Measurements from ENCODE around the gene DENND1A.
"Not testable (repeated sequence)": the region's sequence is repeated elsewhere in the genome, so short reads cannot be mapped to it uniquely, and the experiment has no call there.

DENND1A gene

DNA sequence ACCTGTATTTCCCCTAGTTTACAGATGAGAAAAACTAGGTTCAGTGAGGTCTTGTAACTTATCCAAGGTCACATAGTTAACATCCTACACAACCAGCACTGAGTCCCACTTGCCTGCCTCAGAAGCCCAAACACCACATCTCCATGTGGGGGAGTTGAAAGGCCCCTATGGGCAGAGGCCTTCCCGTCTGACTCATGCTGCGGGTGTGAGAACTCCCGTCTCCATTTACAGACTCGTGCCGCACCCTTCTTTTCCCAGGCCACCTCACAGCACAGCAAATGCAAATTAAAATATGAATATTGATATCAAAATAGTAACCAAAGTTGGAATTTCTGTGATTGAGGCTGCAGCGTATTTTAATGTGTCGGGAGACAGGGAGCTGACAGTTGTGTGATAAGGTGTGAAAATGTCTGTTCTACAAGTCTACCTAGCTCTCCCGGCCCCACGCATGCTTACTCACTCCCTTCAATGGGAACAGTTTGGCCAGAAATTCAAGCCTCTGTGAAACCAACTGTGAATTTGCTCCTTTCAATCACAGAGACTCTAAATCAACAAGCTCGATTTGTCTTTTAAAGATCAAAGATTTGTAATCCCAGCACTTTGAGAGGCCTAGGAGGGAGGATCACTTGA, 483.8 kb downstream of the DENND1A start:
- DNase-seq = no peak

DNA sequence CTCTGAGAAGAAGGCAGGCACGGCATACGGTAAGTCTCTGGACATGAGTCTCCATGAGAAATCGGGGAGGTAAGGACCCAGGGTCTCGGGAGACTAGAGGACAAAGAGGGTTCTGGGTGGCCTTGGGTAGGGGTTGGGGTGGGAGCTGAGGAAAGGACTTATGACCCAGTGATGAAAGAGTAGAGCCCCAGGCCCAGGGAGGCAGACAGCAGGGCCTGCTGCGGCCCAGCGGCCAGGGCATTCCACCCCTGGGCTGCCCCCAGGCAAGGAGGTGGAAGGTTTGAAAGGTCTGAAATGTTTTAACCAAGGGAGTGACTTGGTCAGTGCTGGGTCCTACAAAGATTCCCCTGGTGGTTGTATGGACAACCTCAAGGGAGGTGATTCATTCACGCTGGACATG, 484.8 kb downstream of the DENND1A start:
- no peak for DNase-seq

DNA sequence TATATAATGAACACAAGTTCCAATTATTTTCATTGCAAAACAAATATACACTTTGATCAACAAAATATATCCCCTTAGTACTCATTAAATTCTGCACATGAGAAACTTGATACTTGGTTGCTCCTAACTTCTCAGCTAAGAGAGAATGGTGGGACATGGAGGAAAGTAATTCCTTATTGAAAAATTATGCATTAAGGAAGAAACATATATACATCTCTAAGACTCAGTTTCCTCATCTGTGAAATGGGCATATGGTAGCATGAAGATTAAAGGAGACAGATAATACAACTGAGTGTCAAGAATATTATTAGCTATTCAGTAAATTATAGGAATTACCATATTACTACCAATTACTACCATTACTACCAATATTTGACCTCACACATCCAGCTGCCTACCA, 488.2 kb downstream of the DENND1A start:
- no peak for DNase-seq

DNA sequence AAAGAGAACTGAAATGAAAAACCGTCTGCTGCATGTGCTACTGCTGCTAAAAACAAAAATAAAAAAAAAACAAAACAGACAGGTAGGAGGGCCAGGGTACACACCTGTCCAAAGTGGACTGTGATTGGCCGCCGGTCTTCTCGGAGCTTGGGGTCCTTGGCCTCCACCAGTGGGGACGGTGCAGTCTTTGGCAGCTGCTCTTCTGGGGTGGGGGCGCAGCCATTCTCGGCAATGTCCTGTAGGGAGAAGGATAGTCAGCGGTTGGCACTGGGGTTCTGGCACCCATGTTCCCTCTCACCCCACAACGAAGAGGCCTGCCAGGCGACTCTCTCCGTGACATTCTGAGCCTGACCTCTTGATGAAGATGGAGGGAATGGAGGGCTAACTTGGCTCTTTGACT, 489.7 kb downstream of the DENND1A start:
- no peak for DNase-seq

DNA sequence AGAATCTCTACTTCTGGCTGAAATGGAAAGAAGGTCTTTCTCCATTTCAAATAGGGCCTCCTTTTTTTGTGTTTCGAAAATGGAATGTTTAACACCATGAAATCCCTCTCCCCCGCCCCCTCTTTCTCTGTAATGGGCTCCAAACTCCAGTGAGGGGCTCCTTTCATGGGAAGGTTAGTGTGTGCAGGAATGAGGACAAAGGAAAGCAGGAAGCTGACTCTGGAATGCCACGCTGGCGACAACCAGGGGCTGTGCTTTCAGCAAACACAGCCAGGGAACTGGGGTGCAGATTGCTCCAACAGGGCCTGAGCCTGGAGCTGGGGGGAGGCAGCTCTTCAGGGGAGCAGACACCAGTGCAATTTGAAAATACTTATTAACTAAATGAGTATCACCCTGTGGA, 491.1 kb downstream of the DENND1A start:
- no peak for DNase-seq

DNA sequence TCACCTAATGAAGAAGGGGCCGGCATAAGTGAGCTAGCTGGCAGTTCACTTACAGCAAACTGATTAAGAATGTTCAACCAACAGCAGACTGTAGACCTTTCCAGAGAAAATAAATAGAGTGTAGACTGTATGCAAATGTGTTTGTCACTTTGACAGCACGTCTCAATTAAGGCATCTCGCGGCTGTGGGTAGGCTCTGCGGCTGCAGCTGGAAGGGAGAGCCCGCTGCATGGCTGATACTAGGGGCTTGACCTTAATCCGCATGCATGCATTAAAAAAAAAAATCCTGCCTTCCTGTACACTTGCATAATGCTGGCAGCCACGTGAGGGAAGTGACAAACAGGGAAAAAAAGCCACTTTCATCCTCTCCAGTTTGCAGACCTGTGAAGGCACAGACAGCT, 491.6 kb downstream of the DENND1A start:
- DNase-seq = no peak

DNA sequence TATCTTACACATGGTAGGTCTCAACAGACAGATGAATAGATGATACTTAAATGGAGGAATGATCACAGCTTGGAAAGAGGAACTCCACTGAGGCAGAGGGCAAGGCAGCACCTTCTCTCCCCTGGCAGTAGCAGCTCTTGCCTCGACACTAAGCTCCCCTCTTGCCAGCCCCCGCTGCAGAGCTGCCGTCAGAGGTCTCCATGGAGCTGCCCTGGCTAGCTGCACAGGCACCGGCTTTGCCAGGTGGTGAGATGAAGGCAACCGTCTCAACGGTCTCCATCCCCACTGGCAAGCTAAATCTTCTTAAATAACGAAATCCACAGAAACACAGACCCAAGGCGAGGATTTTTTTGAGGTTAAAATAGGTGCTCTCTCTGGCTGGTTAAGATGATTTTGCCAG, 492.7 kb downstream of the DENND1A start:
- DNase-seq = no peak

DNA sequence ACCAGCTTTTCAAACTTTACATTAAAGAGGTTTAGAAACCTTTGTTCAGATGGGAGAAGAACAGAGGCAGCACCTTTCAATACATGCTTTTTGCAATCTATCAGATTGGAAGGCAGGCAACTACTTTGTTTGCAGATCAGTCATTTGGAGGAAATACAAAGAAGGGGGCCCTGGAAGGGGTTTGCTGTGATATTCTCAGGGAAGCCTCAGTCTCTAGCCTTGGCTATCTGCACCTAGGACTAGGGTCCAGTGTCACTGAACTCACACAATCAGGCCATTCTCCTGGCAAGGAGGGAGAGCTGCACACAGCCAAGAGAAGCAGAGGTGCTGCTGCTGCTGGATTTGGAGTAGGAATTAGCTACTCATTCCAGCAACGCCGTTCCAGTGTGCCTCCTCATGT, 494.5 kb downstream of the DENND1A start:
- no peak for DNase-seq

DNA sequence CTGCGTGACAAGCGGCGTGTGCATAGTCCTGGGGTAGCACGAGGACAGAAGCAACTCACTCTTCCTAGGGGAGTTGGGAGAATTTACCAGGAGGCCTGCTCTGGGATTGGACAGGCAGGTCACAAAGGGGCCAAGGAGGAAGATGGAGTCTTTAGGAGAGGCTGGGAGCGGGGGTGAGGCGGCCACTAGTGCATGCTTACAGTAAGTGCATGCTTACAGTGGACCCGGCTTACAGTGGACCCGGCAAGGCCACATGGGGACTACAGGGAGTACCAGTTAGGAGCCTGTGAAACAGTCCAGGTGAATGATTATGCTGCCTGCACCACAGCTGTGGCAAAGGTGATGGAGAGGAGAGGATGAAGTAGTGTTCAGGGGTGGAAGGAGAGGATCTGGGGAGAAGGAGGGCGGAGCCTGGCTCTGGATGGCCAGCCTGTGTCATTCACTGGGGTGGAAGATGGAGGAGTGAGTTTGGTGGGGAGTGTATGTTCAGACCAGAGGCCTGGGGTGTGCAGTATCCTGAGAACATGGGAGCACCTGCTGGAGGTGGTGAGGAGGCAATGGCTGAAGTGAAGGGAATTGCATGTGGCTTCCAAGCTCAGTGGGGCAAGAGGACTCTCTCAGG, 495.2 kb downstream of the DENND1A start:
- DNase-seq = no peak

DNA sequence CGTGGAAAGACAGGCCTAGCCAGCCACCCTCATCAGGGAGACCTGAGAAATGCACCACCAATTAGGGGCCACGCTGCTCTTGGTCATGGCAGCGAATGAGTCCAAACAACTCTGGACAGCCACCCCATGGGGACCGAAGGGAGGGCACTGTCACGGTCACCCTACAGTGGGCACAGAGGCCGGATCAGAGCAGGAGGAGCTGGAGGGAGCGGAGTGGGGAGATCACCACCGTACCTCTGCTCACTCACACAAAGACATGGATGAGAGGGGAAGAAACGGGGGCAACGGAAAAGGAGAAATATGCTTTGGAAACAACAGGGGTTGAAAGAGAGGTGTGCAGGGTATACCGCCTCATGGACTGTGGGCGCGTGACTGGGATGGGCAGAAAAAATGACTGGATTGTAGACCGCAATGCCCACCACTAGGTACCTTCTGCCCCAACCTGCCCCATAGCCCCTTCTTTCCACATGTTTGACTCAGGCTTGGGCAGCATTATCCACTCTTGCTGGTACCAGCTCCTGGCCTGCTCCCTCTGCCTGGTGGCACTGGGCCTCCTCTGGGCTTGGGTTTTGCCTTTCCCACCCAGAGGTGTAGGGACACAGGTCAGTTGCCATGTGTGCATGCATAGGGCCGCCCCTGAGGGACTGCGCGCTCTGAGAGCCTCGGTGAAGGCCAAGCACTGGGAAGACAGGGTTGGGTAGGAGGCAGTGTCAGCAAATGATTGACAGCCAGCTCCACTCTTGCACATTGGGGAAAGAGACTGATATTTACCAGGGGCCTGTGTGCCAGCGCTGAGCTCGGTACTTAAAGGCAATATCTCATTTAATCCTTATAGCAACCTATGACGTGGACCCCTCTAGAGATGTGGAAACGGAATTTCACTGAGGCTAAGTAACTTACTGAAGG, 497.3 kb downstream of the DENND1A start:
- no peak for DNase-seq

DNA sequence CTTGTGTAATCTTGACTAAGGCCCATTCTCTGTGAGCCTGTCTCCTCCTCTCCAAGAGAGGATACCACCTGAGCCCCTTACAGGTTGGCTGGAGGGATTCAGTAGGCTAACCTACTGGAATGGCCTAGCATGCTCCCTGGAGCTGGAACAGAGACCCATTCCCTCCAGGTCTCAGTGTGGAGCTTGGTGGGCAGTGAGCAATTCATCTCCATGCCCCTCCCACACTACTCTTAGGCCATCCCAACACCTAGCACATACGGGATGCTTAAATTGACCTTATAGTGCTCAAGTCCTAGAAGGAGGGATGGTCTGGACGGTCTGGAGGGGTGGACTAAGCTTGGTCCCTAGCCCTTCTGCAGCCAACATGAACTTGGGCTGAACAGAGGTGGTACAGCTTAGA, 498.3 kb downstream of the DENND1A start:
- no peak for DNase-seq

DNA sequence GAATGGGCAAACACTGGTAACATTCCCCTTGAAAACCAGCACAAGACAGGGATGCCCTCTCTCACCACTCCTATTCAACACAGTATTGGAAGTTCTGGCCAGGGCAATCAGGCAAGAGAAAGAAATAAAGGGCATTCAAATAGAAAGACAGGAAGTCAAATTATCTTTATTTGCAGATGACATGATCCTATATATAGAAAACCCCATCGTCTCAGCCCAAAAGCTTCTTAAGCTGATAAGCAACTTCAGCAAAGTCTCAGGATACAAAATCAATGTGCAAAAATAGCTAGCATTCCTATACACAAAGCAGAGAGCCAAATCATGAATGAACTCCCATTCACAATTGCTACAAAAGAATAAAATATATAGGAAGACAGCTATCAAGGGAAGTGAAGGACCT, 501.5 kb downstream of the DENND1A start:
- not testable (repeated sequence) for DNase-seq

DNA sequence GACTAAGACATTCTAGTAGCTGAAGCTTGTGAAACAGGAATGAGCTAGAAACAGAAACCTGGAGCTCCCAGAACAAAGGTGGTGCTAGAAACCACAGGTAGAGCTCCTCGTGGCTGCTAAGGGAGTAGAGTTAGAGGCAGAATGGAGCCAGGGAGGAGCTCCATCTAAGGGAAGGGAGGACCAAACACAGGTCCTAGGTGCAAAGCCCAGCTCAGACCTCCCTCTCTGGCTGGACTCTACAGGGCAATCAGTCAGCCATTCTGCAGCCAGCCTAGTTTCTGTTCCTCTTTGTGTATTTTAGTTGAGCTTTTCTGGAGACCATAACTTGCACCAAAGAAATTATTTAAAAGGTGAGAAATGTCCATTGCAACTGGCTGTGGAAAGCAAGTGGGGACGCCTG, 503.5 kb downstream of the DENND1A start:
- no peak for DNase-seq

DNA sequence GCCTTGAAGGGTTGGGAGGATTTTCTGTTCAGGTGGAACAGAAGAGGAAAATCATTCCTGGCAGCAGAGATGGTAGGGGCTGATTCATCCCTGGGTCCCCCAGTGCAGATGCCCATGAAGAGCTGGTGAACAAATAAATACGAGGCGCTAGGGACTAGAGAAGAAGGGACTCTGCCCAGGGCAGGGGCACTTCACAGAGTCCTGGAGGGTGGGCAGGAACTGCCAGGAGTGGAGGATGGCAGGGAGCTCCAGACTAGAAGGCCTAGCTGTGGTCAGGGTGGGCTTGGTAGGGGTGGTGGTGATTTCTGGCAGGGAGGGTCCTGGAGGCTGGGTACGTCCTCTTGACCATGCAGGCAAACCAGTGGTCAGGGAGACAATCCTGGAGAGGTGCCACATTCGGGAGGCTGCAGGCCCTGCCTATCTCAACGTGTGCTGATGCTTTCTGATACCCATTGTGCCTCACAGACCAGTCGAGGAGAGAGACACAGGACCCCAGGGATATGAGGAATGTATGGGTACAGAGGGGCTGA, 504.0 kb downstream of the DENND1A start:
- no peak for DNase-seq

DNA sequence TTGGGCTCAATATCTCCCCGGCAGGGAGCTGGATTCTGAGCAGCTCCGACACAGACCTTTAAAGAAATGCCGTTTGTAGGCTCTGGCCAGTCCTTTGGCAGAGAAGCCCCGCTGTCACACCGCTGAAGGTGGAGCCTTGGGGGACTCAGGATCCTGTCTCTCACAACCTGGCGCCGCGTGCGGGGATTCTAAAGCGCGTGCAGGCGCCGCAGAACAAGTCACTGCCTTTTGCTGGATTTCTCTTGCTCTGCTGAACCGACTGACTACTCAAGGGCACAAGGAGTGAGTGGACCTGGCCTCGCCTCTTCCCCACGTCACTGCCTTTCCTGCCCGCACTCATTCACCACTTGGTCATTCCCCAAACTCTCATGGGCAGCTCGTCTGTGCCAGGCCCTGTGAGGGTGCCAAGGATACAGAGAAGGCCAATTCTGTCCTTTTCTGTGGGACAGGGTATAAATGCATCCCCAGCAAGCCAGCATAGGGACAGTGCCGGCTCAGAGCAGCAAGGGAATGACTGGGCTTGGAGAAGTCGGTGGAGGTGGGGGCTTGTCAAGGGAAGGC, 504.6 kb downstream of the DENND1A start:
- no peak for DNase-seq

DNA sequence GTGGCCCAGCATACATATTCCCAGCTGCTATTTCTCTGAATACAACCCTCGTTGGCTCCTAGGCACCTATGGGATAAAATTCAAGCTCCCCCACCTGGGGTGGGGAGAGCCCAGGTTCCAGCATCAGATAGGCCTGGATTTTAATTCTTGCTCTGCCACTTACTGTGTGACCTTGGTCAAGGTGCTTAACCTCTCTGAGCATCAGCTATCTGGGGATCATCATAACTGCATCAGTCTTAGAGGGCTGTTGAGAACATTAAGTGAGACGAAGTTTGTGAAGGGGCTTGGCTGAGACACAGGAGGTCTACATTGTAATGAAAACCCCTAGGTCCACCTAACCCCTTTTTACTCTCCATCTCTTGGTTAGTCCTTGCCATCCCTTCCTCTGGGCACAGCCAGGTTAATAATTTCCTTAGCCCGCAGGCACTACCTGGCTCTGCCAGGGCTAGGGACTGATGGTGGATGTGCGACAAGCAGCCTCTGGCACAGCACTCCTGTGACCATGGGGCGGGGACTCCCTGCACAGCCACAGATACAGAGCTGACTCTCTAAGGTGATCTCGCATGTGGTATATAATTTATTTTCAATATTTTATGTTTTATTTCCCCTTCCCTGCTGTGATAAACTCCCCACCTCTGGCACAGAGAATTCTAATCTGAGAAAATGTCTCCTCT, 505.2 kb downstream of the DENND1A start:
- no peak for DNase-seq

DNA sequence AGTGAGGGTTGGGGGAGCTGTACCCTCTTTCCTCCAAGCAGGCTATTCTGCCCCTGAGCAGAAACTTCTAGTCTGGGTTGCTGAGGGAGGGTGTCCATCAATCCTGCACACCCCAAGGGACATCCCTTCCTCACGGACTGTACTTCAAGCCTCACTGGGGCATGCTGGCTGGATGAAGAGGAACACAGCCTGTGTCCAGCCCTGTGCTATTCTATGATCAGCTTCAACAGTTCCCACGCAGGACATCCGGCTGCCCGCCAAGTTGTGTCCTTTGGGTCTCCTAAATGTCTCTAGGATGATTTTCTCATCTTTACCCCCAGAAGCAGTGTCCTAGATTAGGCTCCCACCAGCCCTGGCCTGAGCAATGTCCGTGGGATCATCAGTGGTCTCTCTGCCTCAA, 505.8 kb downstream of the DENND1A start:
- DNase-seq = no peak

DNA sequence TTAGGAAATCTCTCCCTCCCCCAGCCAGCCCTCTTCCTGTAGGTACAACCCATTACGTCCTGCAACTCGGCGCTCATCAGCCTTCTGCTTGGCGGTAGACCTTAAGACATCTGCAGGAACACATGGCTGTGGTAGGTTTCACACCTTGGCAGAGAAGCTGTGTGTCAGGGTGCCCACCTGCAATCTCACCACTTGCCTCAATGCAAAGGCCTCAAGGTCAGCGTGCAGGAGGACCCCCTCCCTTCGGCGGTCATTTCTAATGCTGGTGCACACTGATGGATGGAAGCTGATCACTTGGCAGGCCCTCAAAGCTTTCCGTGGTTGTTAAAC, 506.6 kb downstream of the DENND1A start:
- DNase-seq = no peak

DNA sequence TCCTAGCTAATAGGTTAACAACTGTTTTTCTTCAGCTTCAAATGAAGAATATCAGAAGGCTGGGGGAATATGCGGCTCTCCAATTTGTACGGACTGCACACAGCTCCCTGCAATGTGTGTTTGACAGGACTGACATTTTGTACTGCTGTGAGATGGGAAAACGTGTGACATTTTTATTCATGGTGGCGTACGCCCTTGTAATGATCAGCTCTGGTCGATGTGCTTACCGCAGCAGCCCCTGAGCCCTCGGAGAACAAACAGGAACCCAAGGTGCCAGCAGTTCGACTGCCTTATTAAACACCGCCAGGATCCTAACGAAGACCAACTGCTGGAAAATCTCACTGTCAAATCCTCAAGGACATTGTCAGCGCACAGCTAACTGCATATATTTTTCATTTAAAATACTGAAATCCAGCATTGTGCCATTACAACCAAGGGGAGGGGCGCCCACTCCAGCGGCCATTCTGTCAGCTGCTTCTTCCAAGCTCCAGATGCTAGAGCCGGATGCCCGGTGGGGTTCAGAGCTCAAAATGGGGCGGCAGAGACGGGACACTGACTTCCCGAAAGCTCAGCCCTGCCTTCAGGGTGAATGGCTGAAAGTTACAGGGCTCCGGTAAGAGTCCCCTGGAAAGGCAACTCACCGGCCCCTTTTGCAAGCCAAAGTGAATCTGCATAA, 507.2 kb downstream of the DENND1A start:
- no peak for DNase-seq

DNA sequence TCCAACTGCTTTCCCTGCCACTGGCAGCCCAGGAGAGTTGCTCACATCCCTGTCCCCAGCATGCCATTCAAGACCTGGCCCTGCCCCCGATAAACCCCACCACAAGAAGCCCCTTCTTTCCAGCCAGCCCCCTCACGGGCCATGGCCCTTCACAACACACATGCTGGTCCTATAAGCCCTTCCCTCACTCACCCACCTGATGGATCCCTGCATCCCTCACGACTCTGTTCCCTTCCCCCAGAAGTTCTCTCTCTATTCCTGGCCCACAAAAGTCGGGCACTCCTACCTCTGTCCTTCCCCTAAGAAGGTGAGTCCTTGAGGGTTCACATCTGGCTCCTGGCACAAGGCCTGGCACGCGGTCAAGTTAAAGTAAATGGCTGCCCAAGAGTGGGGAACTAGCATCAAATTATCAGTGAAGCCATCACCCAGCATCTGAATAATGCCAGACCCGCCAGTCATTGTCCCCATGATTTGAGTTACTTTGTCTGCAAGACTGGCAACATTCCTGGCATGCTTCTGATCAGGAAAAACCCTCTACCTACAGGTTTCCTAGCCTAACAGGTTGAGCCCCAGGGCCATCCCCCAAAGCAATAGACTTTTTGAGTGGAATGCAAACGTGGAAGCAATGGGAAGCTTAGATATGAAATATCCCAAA, 508.0 kb downstream of the DENND1A start:
- no peak for DNase-seq

DNA sequence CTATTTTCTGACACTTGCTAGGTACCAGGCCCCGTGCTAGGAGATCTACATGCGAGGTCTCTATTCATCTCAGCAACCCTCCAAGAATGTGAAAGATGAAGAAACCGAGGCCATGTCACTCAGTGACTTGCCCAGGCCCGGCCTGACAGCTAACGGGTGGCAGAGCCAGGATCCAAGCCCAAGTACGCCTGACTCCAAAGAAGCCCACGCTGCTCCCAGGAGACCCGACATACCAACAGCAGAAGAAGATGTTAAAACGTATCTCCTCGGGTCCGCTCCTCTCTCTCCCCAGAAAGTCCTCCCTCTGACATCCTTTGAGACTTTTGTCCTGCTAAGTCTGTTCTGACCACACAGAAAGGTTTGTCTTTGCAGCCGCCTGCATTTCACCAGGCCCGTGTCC, 508.7 kb downstream of the DENND1A start:
- no peak for DNase-seq

DNA sequence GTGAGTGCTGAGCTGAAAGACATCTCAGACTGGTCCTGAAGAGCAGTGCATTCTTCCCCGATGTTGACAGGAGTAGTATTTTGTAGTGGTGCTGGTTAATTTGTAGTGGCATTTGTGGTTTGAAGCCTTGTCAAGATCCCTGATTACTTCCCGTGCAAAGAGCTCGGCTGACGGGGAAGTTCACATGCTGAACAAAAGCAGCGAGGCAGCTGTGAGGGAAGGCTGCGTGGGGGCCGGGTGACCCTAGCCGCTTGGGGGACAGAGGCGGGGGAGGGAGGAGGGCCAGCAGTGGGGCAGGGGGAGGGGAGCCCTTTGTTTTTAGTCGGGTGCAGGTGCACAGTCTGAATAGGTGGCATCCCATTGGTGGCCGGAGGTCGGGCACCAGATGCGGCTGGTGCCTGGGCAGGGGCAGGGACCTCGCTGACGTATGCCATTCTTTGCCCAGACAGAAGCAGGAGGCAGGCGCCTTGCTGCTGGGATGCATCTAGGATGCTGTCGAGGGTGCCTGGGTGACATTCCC, 509.3 kb downstream of the DENND1A start:
- DNase-seq = no peak

All from NCI-H446 (cell line).